Ureter (tissue), 1 donor: ENCODE measurements around the gene PFDN6. TPM values are rescaled to one million over a fixed set of nuclear protein-coding genes. Genes with fewer than 3 reads are reported as not detected.
"Not testable (repeated sequence)": the region's sequence is repeated elsewhere in the genome, so short reads cannot be mapped to it uniquely, and the experiment has no call there.

ENCODE experiments used
- DNase-seq: peaks from one replicate; pipeline ENCODE4 v3.0.0-alpha.2; 2020; ENCODE audit warnings: low spot score
- total RNA-seq: library from RNA; stranded (reverse); gene quantifications from one replicate; pipeline ENCODE4 v1.2.4, GENCODE V29; 2023
- donor health status: DM: yes; HTN: yes; CAD: no.

PFDN6 gene
- total RNA-seq, 1 donor from 2014 or later = 49.9 TPM

GRCh38 chr6:33273924-33274902 lies 15.2 kb upstream of the PFDN6 start:
- DNase-seq = no peak

- not testable (repeated sequence) for DNase-seq
These were observed 13.4 kb upstream of the PFDN6 start for GRCh38 chr6:33275795-33276580.

GRCh38 chr6:33276581-33276863 lies 12.9 kb upstream of the PFDN6 start:
- no peak for DNase-seq

GRCh38 chr6:33276864-33277662 lies 12.3 kb upstream of the PFDN6 start, which contains the start of gene B3GALT4:
Gene B3GALT4, plus strand, starts transcription at chr6:33277123. Its CDS starts 297 bp downstream, at chr6:33277420.
- DNase-seq = peak; percentile 90

- DNase-seq = no peak
These were observed 11.6 kb upstream of the PFDN6 start for GRCh38 chr6:33277663-33278391.

- no peak for DNase-seq
These were observed 11.0 kb upstream of the PFDN6 start for GRCh38 chr6:33278392-33278741.

- DNase-seq = no peak
These were observed 10.6 kb upstream of the PFDN6 start for GRCh38 chr6:33278810-33279209.

- no peak for DNase-seq
These were observed 10.1 kb upstream of the PFDN6 start for GRCh38 chr6:33279257-33279695.

GRCh38 chr6:33279971-33280511 lies 9.4 kb upstream of the PFDN6 start:
- DNase-seq = no peak

- DNase-seq = no peak
These were observed 8.9 kb upstream of the PFDN6 start for GRCh38 chr6:33280539-33280938.

- DNase-seq = not testable (repeated sequence)
These were observed 4.2 kb upstream of the PFDN6 start for GRCh38 chr6:33285214-33285613.

GRCh38 chr6:33286946-33287914 lies 2.2 kb upstream of the PFDN6 start:
- no peak for DNase-seq

- DNase-seq = no peak
These were observed 1.1 kb upstream of the PFDN6 start for GRCh38 chr6:33288141-33288920.

- no peak for DNase-seq
These were observed 449 bp downstream of the PFDN6 start for GRCh38 chr6:33289784-33290315.

GRCh38 chr6:33290459-33290858 lies 1.1 kb downstream of the PFDN6 start:
- DNase-seq = no peak

- DNase-seq = no peak
These were observed 3.7 kb downstream of the PFDN6 start for GRCh38 chr6:33292996-33293682.

GRCh38 chr6:33294086-33294823 lies 4.9 kb downstream of the PFDN6 start:
- DNase-seq = no peak
